GM12873 (cell line): ENCODE measurements around the gene ZNF646.

Experiments used
- TF ChIP-seq, protein P1 (sequence below): IDR thresholded peaks from 2 replicates; pipeline ENCODE4 v1.5.1; 2012; ENCODE audit warnings: low read depth, mild to moderate bottlenecking, moderate library complexity, low read length, control low read depth; ENCODE audit not compliant: insufficient read depth; ENCODE audit errors: missing control alignments

Gene ZNF646

GRCh38 chr16:31112711-31113110 lies 38.5 kb downstream of the ZNF646 start:
- TF ChIP-seq, protein P1, sequence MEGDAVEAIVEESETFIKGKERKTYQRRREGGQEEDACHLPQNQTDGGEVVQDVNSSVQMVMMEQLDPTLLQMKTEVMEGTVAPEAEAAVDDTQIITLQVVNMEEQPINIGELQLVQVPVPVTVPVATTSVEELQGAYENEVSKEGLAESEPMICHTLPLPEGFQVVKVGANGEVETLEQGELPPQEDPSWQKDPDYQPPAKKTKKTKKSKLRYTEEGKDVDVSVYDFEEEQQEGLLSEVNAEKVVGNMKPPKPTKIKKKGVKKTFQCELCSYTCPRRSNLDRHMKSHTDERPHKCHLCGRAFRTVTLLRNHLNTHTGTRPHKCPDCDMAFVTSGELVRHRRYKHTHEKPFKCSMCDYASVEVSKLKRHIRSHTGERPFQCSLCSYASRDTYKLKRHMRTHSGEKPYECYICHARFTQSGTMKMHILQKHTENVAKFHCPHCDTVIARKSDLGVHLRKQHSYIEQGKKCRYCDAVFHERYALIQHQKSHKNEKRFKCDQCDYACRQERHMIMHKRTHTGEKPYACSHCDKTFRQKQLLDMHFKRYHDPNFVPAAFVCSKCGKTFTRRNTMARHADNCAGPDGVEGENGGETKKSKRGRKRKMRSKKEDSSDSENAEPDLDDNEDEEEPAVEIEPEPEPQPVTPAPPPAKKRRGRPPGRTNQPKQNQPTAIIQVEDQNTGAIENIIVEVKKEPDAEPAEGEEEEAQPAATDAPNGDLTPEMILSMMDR = no peak

DNA sequence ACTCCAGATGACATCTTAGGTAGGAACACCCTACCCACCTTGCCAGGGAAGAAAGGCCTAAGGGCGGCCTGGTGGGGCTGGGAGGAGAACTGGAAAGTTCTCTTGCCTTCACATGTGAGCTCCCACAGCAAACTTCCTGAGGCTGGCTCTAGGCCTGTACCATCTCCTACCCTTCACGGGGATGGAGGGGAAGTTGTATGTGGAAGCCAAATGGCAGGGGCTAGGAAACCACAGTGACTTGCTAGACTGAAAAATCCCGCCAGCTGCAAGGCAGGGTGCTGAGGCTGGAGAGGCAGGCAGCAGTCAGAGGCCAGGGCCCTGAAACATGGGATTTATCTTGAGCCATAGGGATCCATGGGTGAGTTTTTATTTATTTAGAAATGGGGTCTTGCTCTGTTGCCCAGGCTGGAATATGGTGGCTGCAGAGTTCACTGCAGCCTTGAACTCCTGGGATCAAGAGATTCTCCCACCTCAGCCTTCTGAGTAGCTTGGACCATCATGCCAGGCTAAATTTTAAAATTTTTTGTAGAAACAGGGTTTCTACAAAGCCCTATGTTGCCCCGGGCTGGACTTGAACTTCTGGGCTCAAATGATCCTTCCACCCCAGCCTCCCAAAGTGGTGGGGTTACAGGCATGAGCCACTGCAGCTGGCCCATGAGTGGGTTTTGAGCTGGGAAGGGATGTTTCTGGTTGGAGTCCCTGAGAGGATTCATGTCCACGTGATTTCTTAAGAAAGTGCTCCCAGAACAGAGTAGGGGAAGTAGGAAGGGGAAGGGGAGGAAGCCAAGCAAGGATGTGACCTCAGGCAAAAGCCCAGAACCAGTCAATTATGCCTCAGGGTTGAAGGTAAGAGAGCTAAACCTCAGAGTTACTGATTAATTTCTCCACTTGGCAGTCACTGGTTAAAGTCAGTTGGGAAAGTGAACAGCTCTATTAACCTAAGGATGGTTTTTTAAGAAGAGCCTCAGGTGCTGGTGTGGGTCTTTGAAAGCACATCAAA lies 39.2 kb downstream of the ZNF646 start:
- TF ChIP-seq, protein P1 = no peak

DNA sequence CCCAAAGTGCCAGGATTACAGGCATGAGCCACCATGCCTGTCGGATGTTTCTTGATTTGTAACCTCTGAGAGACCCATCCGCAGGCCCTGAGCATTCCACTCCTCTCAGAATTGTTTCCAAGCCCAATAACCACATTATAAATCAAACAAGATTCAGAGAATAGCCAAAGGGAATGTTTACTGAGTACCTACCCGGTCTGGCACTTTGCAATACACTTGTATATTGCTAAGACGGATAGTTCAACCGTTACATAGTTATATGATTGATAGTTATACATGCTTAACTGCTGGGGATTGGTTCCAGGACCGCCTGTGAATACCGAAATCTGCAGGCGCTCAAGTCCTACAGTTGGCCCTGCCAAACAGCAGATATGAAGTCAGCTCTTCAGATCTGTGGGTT lies 40.2 kb downstream of the ZNF646 start:
- TF ChIP-seq, protein P1 = no peak

- TF ChIP-seq, protein P1 = no peak
Measured at GRCh38 chr16:31117384-31118222, 43.4 kb downstream of the ZNF646 start, which contains the start of gene KAT8. Gene KAT8 (plus strand): TSS chr16:31117664. CDS start chr16:31117682, 18 bp downstream.

- TF ChIP-seq, protein P1 = no peak
Measured at GRCh38 chr16:31118223-31119155, 44.3 kb downstream of the ZNF646 start.

GRCh38 chr16:31120129-31120528 lies 45.9 kb downstream of the ZNF646 start:
- TF ChIP-seq, protein P1 = no peak
